Measurements from ENCODE around the gene SFTPA2.
"Not testable (repeated sequence)": the region's sequence is repeated elsewhere in the genome, so short reads cannot be mapped to it uniquely, and the experiment has no call there.

The SFTPA2 gene

DNA sequence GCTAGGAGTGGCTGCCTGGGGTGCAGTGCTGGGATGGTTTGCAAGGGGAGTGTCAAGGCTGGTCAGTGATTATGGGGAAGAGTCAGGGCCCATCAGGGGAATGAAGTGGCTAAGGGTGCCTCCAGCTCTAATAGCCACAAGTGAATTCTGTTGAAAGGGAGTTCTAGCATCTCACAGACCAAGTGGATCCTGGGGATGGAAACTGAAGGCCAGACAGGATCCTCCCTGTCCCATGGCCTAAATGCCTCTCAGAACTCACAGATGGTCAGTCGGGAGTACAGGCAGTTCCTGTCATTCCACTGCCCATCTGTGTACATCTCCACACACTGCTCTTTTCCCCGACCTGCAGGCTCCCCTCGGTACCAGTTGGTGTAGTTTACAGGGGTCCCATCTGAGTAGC is 3.2 kb downstream of the SFTPA2 start:
- not testable (repeated sequence) for DNase-seq

DNA sequence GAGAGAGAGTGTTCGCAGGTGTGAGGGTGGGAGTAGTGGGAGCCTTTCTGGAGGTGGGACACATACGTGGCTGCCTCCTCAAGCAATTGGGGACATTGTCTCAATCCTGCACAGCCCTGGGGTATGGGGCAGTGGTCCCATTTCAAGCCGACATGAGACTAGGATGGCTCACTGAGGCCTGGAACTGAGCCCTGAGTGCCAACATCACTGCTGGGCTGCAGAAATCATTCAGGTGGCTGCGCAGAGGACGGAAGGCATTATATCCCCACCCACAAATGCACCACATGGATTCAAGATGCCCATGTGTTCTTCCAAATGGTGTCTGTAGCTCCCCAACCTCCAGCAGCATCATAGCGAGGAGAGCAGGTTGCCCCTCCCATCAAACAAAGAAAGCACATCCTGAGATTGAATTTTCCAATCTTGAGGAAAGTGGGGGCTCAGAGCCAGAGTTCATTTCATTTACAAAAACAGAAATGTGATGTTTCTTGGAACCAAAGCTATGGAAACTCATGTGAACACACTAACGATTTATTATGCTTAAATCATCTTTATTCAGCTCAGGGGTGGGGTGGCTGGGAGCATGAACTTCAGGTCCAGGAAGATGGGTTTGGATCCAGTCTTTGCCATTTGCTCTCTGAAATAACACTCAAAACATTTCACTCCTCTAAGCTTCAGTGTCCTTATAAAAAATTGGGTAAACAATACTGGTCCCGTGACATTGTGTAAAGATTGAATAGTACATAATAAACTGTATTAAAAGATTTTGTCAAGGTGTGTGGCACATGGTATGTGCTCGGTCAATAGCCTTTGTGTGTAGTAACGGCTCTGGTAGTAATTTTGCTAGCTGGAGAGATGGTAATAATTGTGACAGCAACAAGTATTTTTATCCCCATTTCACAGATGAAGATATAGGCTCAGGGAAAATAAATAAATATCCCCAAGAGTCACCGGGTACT is 4.6 kb downstream of the SFTPA2 start:
- DNase-seq, result no peak

DNA sequence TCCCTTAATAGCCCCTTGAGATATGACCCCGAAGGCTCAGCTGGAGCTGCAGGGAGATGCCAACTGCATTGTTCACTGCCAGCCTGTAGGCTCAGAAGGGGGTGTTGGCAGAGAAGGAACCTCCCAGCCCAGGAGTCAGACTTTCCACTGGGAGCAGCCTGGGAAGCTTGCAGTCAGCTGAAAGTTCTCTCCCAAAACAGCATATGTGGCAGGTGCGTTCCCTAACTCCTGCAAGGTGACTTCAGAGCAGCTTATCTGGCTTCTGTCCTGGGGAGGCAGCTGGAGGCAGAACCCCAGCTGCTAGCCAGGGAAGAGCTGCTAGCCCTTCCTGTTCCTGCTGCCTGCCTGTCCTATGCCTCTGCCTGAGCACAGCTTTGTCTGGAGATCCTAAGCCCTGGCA is 8.1 kb downstream of the SFTPA2 start:
- no peak for DNase-seq

DNA sequence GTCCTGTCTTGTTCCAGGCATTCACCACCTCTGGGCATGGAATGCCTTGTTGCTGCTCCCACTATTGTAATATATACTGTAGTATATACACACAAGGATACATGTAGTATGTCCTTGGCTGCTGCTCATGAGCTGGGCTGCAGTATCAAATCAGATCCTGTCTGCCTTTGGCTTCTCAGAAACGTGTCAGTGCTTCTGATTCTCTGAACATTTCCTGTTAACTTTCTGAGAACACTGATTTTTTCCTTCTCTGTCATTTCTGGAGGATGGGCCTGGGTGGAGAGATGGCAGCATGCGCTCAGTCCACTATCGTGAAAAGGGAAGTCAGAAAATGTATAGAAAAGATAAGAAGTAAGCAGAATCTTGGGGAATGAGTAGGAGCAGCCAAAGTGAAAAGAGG is 12.2 kb downstream of the SFTPA2 start:
- no peak for DNase-seq

DNA sequence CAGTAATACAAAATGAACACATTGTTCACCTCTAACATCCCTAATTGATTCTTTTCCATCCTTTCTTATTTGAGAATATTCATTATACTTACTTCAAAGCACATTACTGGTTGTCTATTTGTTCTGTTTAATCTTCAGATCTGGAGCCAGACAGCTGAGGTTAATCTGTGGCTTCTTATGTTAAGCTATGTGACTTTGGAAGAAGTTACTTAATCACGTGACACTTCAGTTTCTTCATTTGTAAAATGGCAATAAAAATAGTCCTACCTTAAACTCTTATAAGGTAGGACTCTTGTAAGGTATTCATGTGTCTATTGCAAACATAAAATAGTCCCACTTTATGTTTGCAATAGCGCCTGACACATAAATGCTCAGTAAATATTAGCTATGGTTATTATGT is 13.1 kb downstream of the SFTPA2 start:
- DNase-seq, result not testable (repeated sequence)

DNA sequence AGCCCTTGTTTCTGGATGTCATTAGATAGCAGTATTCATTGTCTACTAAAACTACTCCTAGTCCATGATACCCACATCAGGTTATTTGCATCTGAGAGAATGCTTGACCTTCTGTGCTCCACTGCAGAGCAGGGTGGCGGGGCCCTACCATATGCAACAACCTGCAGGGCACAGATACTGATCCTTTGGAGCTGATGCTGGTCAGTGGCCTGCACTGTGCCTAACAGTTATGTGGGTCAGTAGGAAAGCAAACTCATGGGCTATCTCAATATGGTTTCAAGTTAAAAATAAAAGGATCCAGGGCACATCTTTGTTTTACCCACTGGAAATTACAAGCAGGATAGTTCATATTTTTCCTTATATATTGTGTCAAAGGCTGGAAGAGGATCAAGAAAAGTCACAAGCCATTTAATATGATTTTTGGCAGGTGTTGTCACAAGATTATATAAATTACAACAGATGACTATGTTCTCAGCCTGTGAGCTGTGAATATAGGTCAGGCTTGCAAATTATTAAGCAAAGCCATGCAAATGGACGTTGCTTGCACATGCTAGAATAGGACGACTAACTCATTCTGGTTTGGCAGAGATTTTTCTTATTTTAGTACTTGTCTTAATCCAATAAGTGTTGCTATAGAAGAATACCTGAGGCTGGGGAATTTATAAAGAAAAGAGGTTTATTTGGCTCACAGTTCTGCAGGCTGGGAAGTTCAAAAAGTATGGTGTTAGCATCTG is 15.1 kb downstream of the SFTPA2 start:
- not testable (repeated sequence) for DNase-seq

DNA sequence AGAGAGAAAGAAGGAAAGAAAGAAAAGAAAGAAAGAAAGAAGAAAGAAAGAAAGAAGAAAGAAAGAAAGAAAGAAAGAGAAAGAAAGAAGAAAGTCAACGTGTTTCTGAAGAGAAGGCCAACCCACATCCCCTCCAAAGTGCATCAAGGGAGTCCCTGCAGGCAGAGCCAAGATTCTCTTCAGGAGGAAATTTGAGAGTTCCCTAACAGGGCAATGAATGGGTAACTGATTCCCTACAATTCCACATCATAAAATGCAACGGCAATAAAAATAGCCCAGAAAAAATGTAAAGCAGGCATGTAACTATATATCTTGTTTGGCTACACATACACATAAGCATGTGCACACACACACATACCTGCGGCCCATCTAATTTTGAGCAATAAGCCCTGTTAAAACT is 15.8 kb downstream of the SFTPA2 start:
- DNase-seq, result not testable (repeated sequence)

DNA sequence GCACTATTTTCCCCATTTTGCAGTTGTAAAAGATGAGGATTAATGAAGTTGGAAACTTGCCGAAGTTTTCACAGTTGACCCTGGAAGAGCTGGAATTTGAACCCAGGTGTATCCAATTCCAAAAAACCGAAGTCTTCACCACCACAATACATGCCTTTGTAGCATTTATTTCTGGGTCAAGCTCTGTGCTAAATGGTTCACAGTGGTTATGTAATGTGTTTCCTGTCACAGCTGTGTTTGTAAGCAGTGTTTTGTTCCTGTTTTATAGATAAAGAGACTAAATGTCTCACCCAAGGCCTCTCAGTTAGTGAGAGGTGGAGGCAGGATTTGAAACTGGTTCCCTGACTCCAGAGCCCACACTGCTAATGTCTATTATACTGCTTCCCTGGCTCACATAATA is 17.6 kb downstream of the SFTPA2 start:
- DNase-seq, result no peak

DNA sequence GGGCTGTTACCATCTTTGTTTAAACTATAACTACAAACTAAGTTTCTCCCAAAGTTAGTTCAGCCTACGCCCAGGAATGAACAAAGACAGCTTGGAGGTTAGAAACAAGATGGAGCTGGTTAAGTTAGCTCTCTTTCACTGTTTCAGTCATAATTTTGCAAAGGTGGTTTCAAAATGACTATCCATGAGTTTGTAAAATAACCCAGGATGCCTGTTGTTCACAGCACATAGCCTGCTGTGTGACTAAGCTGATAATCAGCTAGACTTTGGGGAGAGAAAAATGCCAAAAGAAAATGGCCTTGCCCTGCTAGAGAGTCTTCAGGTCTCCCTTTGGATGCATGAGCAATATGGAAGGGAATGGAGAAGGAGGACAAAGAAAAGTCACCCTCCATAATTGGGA is 19.3 kb downstream of the SFTPA2 start:
- DNase-seq, result not testable (repeated sequence)

DNA sequence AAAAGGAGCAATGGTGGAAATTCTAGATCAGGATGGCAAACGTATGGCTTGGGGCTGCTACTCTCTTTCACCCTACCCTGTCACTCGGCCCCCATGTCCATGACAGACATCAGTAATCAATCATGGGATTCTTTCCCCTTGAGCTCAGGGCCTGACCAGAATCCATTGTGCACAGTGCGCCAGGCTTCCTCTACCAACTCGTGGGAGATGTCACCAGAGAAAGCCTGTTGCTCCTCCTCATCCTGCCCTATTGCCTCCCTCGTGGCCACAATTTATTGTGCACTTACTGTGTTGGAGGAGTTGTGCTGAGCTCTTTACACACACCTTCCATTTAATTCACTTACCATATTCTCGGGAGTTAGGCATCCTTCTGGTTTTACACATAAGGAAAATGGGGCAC is 21.9 kb downstream of the SFTPA2 start:
- not testable (repeated sequence) for DNase-seq

DNA sequence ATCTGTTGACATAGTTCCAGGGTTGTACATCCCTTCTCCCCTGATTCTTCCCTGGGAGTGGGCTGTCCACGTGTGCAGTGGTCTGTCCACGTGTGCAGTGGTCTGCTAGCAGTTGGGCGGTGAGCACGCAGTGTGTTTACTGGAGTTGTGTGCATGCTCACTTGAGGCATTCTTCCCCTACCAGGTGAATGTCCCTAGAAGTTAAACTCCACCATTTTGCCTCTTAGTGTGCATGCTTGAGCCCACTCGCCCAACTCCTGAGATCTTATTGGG is 26.4 kb downstream of the SFTPA2 start:
- DNase-seq, result not testable (repeated sequence)

DNA sequence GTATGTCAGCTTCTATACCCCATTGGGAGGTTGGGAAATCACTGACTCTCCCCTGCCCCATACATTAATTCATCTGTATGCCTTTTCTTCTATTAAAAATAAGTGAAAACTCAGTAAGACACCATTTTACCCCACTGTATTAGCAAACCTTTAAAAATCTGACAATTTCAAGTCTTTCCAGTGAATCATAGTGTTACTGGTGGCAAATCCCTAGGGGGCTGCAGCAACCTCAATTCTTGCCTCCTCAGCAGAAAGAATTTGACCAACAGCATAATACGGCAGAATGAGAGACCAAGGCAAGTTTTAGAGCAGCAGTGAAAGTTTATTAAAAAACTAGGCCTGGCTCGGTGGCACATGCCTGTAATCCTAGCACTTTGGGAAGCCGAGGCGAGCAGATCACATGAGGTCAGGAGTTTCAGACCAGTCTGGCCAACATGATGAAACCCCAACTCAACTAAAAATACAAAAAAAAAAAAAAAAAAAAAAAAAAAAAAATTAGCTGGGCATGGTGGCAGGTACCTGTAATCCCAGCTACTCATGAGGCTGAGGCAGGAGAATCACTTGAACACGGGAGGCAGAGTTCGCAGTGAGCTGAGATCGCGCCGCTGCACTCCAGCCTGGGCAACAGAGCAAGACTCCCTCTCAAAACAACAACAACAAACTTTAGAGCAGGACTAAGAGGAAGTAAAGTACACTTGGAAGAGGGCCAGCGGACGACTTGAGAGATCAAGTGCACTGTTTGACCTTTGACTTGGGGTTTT is 26.9 kb downstream of the SFTPA2 start:
- DNase-seq, result not testable (repeated sequence)

DNA sequence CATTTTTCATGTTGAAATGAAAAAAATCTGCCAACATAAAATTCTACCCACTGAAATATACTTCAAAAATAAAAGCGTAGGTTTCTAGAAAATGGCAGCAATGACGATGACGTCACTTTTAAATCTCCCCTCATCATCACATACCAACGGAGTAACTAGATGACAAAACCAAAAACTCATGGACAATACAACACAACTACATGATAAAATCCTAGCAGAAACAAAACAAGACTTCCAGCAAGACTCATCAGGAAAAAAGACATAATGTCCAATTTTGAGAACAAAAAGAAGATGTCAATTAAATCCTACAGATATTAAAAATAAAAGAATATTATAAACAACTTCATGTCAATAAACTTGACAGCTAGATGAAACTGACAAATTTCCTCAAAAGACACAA is 31.9 kb downstream of the SFTPA2 start:
- DNase-seq, result not testable (repeated sequence)

DNA sequence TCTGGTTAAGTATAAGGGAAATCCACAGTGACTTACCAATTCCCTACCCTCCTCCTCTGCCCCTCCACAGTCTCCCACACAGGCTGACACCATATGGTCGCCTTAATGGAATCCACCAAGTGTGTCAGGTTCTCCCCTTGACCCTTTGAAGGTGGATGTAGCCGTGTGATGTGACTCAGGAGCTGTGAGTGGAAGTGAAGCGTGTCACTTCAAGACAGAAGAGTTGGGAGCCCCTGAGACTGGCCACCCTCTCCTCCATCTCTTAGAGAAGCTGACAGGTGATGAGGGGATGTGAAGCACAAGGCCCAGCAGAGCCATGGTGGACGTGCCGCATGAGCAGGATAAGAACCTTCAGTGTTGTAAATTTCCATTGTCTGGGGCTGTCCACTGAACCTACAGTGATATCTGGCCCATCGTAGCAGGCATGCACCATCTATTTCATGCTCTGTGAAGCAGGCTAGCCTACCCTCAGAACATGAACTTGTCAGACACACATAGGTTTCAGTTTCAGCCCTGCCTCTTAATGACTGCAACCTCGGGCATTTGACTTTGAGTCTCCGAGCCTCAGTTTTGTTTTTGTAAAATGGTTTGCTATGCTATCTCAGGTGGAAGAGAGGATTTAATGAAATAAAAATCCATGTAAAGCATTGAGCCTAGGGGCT is 35.0 kb downstream of the SFTPA2 start:
- DNase-seq, result not testable (repeated sequence)

DNA sequence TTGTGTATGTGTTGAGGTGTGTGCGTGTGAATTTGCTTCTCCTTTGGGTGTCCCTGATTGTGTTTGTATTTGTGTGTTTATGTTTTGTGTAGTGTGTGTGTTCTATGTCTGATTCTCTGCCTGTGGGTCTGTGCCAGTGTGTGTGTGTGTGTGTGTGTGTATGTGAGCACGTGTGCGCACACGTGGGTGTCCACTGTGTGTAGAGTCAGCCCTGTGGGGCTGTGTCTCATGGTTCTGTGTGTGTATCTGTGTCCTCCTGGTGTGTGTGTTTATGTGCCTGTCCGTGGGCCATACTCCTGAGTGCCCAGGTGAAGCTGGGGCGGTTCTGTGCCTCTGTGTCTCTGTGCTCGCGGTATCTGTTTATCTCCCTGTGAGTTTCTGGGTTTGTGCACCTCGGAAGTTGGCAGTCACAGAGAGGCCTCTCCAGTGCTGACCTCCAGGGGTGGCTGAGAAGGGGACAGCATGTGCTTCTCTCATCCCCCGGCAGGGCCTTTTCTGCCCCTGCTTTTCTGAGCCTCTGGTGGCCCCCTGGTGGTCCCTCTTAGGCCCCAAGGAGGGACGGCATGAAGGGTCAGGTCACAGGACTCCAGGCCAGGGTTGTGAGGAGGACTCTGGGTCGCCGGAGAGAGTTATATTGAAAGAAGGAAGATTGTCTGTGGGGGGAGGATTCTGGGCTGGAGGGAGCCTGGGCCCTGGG is 36.9 kb downstream of the SFTPA2 start:
- not testable (repeated sequence) for DNase-seq

DNA sequence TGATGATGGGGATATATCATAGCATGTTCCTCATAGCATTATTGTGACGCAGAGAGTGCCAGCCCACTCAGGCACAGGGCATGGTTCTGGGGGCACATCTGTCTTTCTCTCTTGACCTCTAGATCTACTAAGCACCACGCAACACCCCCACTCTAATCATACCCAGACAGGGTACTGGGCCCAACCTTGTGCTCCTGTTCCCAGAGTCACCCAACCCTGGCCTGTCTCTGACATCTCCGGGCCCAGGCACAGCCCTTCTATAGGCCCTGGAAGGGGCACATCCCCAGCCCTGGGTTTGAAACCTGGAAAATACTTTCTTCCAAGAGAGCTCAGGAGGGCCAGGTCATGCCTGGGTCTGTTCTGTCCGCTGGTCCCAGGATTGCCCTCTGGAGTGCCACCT is 37.7 kb downstream of the SFTPA2 start:
- DNase-seq, result not testable (repeated sequence)

DNA sequence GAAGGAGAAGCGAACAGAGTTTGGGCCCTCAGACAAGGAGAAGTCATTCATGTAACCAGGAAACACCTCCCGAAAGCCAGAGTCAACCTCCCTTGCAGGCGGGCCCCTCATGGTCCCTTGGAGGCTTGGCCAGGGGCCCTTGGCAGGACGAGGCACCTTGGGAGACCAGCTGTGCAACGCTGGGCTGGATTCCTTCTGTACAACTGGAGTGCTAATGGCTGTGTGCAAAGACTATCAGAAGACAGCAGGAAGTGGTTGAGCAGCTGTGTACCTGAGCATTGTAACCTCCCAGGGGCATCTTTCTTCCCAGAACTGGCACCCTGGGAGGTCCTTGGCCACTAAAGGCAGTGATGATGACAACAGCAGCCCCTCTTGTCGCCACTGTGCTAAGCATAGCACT is 38.5 kb downstream of the SFTPA2 start:
- not testable (repeated sequence) for DNase-seq

DNA sequence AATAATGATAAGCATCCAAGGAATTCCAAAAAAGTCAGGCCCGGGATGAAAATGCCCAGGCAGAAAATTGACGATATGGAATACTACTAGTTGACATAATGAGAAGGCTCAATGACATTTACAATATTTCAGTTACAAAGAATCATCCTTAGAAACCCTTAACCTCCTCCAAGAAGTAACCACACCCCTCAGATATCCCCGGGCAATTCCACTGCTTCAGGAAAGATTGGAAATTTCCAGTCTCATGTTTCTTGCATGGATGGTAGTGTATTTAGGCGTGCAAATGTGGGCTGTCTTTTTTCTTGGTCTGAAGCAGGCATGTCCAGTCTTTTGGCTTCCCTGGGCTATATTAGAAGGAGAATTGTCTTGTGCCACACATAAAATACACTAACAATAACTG is 42.6 kb downstream of the SFTPA2 start:
- not testable (repeated sequence) for DNase-seq

DNA sequence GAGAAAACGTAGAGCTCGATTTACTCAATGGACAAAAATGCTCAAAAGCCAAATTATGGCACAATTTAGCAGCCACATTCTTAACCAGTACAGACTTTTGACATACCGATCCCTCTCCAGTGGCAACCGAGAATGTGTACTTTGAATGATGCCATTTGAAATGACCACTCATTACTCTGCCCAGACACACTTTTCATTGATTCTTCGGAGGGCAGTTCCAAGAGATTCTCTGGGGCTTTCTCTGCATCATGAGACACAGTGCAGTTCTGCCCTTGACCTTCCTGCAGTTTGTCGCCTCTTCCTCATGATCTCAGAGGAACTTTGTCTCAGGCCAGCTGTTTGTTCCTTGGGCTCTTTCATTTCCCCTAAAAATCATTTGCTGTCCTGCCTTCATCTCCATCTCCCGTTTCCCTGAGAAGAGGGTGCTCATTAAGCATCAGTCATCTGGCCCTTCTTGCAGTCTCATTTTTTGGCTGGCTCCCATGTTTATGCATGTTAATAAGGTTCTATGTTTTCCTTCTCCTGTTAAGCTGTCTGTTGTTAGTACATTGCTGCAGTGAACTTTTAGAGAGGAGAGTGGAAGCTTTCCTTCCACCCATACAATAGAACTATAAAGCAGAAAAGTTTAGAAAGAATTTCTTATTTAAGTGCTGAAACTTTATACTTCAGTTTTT is 43.5 kb downstream of the SFTPA2 start:
- not testable (repeated sequence) for DNase-seq

DNA sequence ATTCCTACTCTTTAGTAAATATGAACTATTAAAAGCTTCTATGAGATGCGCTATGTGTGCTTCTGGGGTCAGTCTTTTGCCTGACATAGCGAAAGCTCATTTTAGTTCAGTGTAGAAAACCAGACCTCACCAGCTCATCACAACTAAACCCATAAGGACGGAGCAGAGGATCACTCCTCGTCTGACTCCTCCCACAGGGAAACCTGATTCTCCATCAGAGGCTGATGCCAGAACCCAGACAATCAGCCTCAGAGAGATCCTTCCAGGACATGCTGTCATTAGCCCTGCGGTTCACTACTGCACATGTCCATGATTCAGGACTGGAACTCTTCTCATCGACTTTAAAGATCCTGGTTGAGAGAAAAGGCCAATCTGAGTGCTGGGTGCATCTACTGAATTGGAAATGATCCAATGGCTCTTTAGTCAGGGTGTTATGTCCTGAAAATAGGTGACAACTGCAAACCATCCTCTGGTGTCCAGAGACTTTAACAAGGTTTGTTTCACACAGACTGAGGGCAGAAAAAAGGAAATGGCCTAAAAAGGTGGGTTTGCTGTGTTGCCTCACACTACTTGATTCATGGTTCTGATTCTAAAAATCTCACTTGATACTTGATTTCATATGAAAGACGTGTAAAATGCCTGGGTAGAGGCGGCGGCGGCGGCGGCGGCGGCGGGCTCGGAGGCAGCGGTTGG is 48.2 kb downstream of the SFTPA2 start, which contains the start of gene EIF5AL1:
Gene EIF5AL1, plus strand, starts transcription at position 643 of the 693 bp plus-strand sequence. CDS start 117 bp downstream, outside the sequence.
- DNase-seq, result not testable (repeated sequence)
